HG03135 (cell line): Measurements from ENCODE around the gene ZBTB48.

Experiments
- ATAC-seq: cut with Tn5 transposase; IDR thresholded peaks from one replicate; pipeline ENCODE4 v1.9.1; 2021; ENCODE audit warnings: mild to moderate bottlenecking, moderate library complexity; ENCODE audit not compliant: unreplicated experiment

Gene ZBTB48

DNA sequence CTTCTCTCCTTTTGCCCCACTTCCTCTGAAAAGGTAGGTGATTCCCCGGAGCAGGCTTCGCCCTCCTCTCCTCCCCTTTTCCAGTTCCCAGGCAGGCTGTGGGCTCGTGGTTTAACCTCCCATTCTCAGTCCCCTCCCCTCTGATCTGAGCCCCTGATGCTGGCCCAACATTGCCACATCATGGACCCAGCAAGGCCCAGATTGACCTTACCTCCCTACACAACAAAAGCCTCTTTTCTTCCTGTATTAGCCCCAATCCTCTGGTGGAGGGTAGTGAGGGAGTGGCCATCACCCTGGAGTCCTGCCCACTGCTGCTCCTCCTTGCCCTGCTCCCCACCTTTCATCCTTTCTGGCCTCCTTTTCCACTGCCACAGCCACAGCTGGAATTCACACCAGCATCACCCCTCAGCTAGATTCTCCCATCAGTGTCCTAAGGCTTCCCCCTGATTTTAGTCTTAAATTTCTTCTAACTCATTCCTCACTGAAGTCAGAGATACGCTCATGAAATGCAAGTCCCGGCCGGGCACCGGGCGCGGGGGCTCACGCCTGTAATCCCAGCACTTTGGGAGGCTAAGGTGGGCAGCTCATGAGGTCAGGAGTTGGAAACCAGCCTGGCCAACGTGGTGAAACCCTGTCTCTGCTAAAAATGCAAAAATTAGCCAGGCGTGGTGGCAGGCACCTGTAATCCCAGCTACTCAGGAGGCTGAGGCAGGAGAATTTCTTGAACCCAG lies 7.0 kb upstream of the ZBTB48 start:
- ATAC-seq = no peak

DNA sequence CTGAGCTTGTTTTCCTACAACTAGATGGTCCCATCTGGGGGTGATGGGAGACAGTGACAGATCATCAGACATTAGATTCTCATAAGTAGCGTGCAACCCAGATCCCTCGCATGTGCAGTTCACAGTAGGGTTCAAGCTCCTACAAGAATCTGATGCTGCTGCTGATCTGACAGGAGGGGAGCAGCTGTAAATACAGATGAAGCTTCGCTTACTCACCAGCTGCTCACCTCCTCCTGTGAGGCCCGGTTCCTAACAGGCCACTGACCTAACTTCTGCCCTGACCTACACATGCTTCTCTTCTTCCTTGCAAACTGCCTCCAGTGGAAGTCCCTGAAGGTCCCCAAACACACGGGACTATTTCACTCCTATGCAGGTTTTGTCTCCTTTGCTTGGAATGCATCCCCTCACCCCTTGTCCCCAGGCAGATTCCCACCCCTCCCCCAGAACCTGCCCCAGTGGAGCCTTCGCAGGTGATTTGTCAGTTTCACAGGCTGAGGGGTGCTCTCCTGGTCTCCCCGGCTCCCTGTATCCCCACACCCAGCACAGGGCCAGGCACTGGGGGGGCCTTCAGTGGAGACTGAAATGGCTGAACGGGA lies 5.7 kb upstream of the ZBTB48 start:
- ATAC-seq = no peak

DNA sequence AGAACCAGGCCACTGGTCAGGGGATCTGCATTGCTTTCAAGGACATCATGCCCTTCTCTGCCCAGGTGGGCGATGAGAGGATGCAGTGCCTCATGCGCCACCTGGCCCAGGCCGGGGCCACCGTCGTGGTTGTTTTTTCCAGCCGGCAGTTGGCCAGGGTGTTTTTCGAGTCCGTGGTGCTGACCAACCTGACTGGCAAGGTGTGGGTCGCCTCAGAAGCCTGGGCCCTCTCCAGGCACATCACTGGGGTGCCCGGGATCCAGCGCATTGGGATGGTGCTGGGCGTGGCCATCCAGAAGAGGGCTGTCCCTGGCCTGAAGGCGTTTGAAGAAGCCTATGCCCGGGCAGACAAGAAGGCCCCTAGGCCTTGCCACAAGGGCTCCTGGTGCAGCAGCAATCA lies 5.0 kb upstream of the ZBTB48 start:
- no peak for ATAC-seq

DNA sequence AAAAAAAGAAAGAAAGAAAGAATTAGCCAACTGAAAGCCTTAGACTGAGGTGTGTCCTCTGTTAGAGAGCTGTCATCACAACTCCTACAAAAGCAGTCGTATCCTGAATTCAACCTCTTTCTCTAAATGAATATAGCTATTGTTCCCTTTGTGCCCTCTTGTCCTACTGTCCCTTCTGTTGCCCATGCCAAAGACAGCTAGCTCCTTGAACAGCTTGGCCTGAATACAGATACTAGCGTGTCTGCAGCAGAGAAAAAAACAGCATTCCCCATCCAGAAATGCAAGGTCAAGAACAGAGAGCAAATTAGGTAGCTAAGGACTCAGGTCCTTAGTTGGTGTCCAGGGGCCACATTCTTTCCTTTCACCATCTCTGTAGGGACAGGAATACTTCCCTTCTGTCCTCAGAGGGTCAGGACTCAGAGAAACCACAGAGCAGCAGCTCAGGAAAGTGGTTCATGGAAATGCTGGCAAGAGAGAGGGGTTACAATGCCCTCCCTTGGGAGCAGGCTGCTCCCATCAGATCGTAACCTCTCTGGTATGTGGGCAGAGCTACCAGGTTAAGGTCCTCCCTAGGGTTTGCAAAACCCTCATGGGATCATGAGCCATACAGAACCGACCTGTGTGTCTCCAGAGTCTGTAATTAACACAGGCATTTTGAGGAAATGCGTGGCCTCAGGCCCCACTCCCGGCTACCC lies 1.8 kb upstream of the ZBTB48 start:
- ATAC-seq = no peak

DNA sequence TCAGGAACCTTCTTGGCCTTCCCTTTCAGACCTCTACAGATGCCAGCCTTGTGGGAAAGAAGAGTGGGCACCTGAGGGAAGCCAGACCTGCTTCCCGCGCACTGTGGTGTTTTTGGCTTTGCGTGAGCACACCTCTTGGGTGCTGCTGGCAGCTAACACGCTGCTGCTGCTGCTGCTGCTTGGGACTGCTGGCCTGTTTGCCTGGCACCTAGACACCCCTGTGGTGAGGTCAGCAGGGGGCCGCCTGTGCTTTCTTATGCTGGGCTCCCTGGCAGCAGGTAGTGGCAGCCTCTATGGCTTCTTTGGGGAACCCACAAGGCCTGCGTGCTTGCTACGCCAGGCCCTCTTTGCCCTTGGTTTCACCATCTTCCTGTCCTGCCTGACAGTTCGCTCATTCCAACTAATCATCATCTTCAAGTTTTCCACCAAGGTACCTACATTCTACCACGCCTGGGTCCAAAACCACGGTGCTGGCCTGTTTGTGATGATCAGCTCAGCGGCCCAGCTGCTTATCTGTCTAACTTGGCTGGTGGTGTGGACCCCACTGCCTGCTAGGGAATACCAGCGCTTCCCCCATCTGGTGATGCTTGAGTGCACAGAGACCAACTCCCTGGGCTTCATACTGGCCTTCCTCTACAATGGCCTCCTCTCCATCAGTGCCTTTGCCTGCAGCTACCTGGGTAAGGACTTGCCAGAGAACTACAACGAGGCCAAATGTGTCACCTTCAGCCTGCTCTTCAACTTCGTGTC lies 995 bp upstream of the ZBTB48 start:
- no peak for ATAC-seq

DNA sequence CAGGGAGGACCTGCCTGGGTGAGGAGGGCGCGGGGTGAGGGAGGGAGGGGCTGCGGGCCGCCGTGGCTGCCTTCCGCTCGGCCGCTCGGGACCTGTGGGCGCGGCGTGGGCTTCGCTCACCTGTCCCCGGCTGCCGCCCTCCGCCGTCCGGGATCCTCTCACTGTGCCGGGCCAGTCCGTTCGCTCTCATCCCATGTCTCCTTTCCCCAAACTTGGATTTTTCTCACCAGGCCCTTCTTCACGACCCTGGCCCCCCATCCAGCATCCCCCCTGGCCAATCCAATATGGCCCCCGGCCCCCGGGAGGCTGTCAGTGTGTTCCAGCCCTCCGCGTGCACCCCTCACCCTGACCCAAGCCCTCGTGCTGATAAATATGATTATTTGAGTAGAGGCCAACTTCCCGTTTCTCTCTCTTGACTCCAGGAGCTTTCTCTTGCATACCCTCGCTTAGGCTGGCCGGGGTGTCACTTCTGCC lies 362 bp downstream of the ZBTB48 start:
- peak; percentile 34 for ATAC-seq

DNA sequence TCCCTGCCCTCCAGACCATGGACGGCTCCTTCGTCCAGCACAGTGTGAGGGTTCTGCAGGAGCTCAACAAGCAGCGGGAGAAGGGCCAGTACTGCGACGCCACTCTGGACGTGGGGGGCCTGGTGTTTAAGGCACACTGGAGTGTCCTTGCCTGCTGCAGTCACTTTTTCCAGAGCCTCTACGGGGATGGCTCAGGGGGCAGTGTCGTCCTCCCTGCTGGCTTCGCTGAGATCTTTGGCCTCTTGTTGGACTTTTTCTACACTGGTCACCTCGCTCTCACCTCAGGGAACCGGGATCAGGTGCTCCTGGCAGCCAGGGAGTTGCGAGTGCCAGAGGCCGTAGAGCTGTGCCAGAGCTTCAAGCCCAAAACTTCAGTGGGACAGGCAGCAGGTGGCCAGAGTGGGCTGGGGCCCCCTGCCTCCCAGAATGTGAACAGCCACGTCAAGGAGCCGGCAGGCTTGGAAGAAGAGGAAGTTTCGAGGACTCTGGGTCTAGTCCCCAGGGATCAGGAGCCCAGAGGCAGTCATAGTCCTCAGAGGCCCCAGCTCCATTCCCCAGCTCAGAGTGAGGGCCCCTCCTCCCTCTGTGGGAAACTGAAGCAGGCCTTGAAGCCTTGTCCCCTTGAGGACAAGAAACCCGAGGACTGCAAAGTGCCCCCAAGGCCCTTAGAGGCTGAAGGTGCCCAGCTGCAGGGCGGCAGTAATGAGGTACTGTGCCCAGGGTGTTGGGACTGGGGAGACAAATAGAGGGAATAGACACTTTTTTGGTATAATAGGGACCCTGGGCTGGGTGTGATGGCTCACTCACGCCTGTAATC lies 1.0 kb downstream of the ZBTB48 start:
- ATAC-seq = no peak

DNA sequence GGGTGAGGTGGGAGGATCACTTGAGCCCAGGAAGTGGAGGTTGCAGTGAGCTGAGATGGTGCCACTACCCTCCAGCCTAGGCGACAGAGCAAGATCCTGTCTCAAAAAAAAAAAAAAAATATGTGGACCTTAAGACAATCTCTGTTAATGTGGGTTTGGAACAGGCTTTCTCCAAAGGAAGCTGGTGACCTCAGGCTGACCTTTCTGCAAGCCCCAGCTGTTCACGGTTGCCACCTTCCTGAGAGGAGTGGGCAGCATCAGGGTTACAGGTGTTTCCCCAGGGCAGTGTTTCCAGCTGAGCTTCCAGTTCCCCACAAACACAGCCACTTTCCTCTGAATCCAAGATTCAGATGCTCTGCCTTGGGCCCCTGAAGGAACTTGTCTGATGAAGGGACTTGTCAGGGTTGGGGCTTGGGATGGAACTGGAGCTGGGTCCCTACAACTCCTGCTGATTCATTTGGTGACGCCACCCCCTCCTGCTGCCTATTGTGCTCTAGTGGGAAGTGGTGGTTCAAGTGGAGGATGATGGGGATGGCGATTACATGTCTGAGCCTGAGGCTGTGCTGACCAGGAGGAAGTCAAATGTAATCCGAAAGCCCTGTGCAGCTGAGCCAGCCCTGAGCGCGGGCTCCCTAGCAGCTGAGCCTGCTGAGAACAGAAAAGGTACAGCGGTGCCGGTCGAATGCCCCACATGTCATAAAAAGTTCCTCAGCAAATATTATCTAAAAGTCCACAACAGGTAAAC lies 1.9 kb downstream of the ZBTB48 start:
- ATAC-seq = no peak

DNA sequence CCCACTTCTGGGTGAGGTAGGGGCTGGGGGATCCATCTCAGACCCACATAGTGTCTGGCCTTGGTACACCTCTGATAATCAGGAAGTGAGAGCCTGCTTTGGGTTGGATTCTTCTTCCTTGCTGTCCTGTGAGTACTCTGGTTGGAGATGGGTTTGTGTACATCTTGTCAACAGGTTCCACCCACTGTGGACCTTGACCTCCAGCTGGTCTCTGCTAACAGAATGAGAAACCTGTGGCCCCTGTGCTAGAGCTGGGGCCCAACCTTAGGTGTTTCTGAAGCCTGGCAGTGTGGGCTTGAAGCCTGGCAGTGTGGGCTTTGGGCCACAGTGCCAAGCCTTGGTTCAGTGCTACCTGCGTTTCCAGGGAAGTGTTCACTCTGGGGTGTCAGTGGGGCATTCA lies 2.6 kb downstream of the ZBTB48 start:
- no peak for ATAC-seq

DNA sequence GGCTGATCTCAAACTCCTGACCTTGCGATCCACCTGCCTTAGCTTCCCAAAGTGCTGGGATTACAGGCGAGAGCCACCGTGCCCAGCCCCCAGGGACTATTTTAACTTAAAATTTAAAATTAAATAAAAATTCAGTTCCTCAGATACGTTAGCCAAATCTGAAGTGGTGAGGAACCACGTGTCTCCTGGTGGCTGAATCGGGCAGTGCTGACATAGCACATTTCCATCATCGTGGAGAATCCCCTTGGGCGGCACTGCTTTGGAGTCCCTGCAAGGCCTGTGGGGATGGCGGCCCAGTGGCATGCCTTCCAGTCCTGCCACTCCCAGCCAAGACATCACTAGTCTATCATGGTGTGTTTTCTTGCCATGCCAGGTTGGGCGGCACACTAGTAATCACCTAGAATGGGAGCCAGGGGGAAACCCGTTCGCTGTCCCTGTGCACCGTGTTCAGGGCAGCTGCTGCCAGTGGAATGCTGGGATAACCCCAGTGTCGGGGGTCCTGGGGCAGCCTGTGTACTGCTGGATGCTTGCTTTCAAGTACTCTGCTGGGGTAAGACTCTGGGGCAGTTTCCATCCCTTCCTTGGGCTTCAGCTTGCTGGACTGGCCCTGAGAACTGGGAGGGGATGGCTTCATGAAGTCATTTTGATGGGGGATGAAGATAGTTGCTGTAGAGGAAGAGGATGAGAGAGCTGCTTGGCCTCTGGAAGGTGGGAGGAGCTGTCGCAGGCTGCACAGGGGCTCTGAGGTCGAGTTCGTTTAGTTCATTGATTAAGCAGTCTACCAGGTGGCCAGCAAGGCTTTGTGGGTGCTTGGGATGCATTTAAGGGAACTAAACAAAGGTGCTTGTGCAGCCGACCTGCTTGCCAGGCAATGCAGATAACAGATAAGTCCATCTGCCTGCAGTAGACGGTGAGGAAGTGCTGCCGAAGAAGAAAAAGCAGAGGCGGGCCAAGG lies 4.6 kb downstream of the ZBTB48 start:
- ATAC-seq = no peak

DNA sequence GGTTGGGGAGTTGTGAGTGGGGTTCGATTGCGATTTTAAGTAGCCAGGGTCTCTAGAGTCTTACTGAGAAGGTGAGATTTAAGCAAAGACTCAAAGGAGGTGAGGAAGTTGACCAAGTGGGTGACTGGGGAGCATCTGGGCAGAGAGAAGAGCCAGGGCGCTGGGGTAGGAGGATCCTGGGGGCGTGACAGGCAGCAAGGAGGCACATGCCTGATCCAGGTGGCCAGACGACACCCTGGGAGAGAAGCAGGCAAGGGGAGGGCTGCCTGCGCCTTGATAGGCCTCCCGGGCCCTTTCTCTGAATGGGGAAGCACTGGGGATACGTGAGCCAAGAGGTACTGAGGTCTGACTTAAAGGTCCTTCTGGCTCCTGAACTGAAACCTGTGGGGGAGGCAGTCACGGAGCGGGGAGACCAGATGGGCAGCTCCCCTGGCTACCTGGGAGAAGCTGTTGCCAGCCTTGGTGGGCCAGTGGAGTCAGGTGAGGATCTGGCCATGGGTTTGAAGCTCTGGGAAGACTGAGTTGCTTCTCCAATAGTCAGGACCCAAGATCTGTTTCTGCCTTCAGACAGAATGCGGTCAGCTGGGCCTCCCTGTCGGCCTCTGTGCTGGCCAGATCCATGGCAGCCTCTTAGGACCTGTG lies 5.4 kb downstream of the ZBTB48 start:
- ATAC-seq = no peak

DNA sequence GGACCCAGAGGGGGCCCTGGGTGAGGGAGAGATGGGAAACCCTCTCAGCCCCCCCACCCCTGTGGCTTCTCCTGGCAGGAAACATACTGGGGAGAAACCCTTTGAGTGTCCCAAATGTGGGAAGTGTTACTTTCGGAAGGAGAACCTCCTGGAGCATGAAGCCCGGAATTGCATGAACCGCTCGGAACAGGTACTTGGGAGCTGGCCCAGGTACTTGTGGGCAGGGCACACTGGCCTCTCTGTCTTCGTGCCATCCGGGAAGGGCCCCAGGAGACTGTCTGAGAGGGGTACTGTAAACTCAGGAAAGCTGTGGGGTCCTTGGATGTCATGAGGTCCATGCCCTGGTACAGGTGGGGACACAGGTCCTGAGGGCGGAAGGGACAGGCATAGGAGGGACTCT lies 6.0 kb downstream of the ZBTB48 start:
- ATAC-seq = no peak

DNA sequence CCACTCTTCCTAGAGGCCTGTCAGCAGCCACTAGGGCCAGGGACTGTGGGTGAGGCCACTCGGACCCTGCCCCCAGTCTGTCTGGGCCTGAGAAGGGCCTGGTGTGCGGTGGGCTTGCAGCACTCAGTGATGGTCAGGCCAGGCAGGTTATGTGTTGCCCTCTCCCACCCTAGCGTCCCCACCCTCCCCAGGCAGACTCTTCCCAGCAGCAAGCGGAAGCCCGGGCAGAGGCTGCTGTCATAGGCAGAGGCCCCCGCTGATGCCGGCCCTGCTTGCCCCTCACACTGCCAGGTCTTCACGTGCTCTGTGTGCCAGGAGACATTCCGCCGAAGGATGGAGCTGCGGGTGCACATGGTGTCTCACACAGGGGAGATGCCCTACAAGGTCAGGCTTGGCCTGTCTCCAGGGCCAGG lies 6.6 kb downstream of the ZBTB48 start:
- ATAC-seq = no peak

DNA sequence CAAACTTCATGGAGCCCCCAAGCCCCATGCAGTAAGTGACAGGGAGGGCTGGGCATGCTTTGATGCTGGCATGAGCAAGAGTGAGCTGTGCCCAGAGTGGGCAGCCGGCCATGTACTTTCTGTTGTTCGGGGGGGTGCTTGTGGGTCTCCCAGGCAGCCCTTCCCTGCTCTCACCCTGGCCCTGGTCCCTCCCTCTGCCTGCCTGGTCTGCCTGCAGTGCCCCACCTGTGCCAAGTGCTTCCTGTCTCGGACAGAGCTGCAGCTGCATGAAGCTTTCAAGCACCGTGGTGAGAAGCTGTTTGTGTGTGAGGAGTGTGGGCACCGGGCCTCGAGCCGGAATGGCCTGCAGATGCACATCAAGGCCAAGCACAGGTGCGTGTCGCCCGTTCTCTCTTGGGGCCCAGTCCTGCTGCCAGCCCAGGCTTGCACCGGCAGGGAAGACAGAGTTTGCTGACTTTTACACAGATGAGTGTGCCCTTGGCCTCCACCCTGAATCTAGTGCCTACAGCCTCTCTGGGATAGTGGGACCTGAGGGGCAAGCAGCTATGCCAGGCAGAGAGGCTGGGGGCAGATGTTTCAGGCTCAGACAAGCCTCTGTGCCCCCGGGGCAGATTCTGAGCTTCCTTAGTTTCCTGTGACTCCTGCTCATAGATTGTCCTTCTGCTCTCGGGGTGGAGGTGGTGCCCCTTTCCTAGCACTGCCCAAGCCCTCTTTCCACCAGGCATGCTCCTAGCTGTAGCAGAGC lies 7.6 kb downstream of the ZBTB48 start:
- no peak for ATAC-seq

DNA sequence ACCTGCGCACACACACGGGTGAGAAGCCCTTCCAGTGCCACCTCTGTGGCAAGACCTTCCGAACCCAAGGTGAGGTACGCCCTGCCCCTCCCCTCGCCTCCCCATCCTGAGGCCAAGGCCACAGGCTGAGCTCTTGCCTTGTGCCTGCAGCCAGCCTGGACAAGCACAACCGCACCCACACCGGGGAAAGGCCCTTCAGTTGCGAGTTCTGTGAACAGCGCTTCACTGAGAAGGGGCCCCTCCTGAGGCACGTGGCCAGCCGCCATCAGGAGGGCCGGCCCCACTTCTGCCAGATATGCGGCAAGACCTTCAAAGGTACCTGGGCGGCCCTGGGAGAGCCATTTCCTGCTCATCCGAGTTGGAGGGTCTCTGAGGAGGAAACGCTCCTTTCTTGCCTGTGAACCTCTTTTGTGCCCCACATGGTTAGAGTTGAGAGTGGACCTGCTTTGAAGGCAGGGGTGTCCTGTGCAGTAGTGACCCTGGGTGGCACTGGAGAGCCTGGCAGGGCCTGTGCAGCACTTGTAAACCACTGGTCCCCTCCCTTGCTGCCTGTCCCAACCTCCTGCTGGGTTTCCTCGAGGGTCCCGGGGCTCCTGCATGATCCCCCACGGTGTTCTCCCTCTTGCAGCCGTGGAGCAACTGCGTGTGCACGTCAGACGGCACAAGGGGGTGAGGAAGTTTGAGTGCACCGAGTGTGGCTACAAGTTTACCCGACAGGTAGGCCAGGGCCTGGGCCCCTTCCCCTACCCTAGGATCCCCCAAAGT lies 8.5 kb downstream of the ZBTB48 start:
- ATAC-seq = no peak

DNA sequence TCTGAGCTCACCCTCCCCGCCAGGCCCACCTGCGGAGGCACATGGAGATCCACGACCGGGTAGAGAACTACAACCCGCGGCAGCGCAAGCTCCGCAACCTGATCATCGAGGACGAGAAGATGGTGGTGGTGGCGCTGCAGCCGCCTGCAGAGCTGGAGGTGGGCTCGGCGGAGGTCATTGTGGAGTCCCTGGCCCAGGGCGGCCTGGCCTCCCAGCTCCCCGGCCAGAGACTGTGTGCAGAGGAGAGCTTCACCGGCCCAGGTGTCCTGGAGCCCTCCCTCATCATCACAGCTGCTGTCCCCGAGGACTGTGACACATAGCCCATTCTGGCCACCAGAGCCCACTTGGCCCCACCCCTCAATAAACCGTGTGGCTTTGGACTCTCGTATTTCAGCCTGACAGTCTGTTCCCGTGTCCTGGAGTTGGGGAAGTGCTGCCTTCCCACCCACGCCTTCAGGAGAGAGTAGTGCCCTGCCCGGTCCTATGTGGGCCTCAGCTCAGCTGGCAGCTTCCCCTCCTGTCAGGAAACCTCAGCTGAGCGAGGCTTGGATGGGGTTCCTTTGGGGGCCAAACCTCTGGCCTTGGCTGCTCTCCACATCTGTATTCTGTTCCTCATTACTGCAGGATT lies 9.2 kb downstream of the ZBTB48 start:
- no peak for ATAC-seq
